ENCODE measurements around the gene ABHD14A.

ABHD14A gene

DNA sequence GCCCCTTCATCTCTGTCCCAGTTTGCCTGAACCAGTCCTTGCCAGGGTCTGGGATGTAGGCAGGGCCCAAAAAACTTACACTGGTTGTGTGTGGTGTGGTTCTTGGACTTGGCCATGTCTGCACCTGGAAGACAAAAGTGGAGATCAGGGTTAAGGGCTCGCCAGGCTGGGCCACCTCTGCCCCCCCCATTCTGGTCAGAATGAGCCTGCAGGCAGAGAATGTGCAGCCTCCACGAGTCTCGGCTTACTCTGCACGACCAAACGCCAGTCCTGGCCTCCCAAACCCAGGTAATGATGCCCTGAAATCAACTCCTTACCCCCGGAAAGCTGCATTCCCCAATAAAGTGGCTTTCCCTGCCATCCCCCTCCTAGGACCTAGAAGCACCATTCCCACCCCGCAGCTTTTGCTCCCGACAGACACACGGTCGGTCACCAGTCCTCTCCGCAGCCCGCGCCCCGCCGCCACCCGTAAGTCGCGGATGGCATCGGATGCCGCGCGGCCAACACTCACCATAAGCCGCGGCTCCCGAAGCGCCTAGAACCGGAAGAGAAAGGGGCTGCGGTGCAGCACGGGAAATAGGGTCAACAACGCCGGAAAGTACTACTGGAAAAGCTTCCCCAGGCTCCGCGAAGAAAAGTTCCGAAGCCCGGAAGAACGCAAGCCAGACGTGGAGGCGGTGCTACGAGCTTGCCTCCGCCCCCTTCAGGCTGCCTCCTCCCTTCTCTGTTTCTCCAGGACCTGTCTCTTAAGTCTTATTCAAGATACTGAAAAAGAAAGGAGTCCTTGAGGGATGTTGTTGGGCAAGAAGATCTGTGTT is 20.7 kb downstream of the ABHD14A start, which contains the start of gene RPL29:
Gene RPL29 (minus strand): TSS at position 550 of the 818 bp plus-strand sequence. CDS start 434 bp downstream, at position 116.
- POLR2A ChIA-PET, result interaction anchor here (0.6 to 2.7 kb wide), 17 partner anchors 9 to 606 kb away, joined by 3 to 35 read pairs (median 4); partner anchors contain the start of genes ABHD14B, ACY1, PARP3 and PCBP4
- H3K4me3 ChIP-seq (ENCODE audit: low read depth, low read length), result peak within 1 kb of the TSS; percentile 92
- CTCF ChIA-PET, result interaction anchor here (0.8 to 4.8 kb wide), 17 partner anchors 9 to 225 kb away, joined by 3 to 33 read pairs (median 4); partner anchors contain the start of genes ABHD14A, ABHD14B, ACY1 and RRP9
- no peak for TF ChIP-seq CTCF (IDR thresholded peaks at IDR 0.05; ENCODE audit: insufficient read depth, low read length, missing control alignments)
- peak; percentile 63 for DNase-seq (ENCODE audit: low read depth, low spot score)

- CTCF ChIA-PET, result interaction anchor here (1.1 to 2.3 kb wide), 8 partner anchors 23 to 148 kb away, joined by 3 to 13 read pairs (median 4); partner anchors contain the start of gene ABHD14B
- H3K4me3 ChIP-seq (ENCODE audit: low read depth, low read length), result no peak overlapping the region
- POLR2A ChIA-PET, result interaction anchor here (0.7 kb wide), 1 partner anchor 148 kb away, joined by 4 read pairs; no protein-coding TSS in a partner anchor
- no peak for DNase-seq (ENCODE audit: low read depth, low spot score)
- TF ChIP-seq CTCF (IDR thresholded peaks at IDR 0.05; ENCODE audit: insufficient read depth, low read length, missing control alignments), result no peak
These were observed 22.3 kb downstream of the ABHD14A start for GRCh38 chr3:51997172-51997571.

GRCh38 chr3:51997935-51998596 is 23.2 kb downstream of the ABHD14A start:
- TF ChIP-seq CTCF (IDR thresholded peaks at IDR 0.05; ENCODE audit: insufficient read depth, low read length, missing control alignments), result no peak
- CTCF ChIA-PET, result interaction anchor here (0.8 to 2.3 kb wide), 16 partner anchors 24 to 342 kb away, joined by 3 to 13 read pairs (median 4); partner anchors contain the start of gene ABHD14B
- POLR2A ChIA-PET, result interaction anchor here (0.6 to 0.7 kb wide), 2 partner anchors 142 to 147 kb away, joined by 3 to 4 read pairs; no protein-coding TSS in a partner anchor
- no peak for DNase-seq (ENCODE audit: low read depth, low spot score)
- no peak overlapping the region for H3K4me3 ChIP-seq (ENCODE audit: low read depth, low read length)

- H3K4me3 ChIP-seq (ENCODE audit: low read depth, low read length), result no peak overlapping the region
- DNase-seq (ENCODE audit: low read depth, low spot score), result no peak
- ChIA-PET CTCF (interaction anchor here (0.8 to 2.3 kb wide), 14 partner anchors 30 to 341 kb away, joined by 3 to 13 read pairs (median 4); no protein-coding TSS in a partner anchor), POLR2A (no interaction called here)
- TF ChIP-seq CTCF (IDR thresholded peaks at IDR 0.05; ENCODE audit: insufficient read depth, low read length, missing control alignments), result no peak
These were observed 23.9 kb downstream of the ABHD14A start for GRCh38 chr3:51998774-51999173.

- CTCF ChIA-PET, result interaction anchor here (1.0 to 18.2 kb wide), 9 partner anchors 14 to 143 kb away, joined by 3 to 779 read pairs (median 10); partner anchors contain the start of genes ABHD14B and DUSP7
- DNase-seq (ENCODE audit: low read depth, low spot score), result no peak
- TF ChIP-seq CTCF (IDR thresholded peaks at IDR 0.05; ENCODE audit: insufficient read depth, low read length, missing control alignments), result no peak
- H3K4me3 ChIP-seq (ENCODE audit: low read depth, low read length), result no peak overlapping the region
- POLR2A ChIA-PET, result no interaction called here
These were observed 25.0 kb downstream of the ABHD14A start for GRCh38 chr3:51999846-52000245.
